Heart right ventricle (tissue), 16 donors: ENCODE results near the gene RFC2. TPM values are rescaled to one million over a fixed set of nuclear protein-coding genes. Genes with fewer than 3 reads are reported as not detected.
A peak's percentile ranks its signal among the peaks of the same experiment; 100 is the strongest.

Experiments
- ATAC-seq, 8 donors: fragments of 200-7000 bp; cut with Tn5 transposase; one replicate each; pipeline ENCODE4 v1.9.1; 2020; ENCODE audit warnings: mild to moderate bottlenecking in 8 of 8, moderate library complexity in 8 of 8, moderate number of reproducible peaks in 1 of 8
- DNase-seq, 2 donors: peaks; one replicate each; pipeline ENCODE4 v3.0.0-alpha.2; 2020
- H3K27ac ChIP-seq, 10 donors: fragments of 200-600 bp; sonication (generic) in 2 of 10; one replicate each; pipeline versions ENCODE4 v1.5.0 to v1.8.0; 2020 to 2022; ENCODE audit warnings: mild to moderate bottlenecking in 3 of 10
- H3K27me3 ChIP-seq, 7 donors: fragments of 200-600 bp; one replicate each; pipeline ENCODE4 v1.8.0; 2021 to 2022; ENCODE audit warnings: mild to moderate bottlenecking in 2 of 7
- H3K36me3 ChIP-seq, 9 donors: fragments of 200-600 bp; sonication (generic) in 1 of 9; one replicate each; pipeline versions ENCODE4 v1.5.0 to v1.8.0; 2020 to 2022; ENCODE audit warnings: mild to moderate bottlenecking in 2 of 9
- H3K4me1 ChIP-seq, 9 donors: fragments of 200-600 bp; sonication (generic) in 1 of 9; one replicate each; pipeline versions ENCODE4 v1.5.0 to v1.8.0; 2020 to 2022; ENCODE audit warnings: mild to moderate bottlenecking in 4 of 9
- H3K4me3 ChIP-seq, 10 donors: fragments of 200-600 bp; sonication (generic) in 2 of 10; one replicate each; pipeline versions ENCODE4 v1.5.0 to v1.8.0; 2020 to 2022; ENCODE audit warnings: mild to moderate bottlenecking in 7 of 10, moderate library complexity in 2 of 10
- H3K9me3 ChIP-seq, 11 donors: fragments of 200-600 bp in 10 of 11; sonication (generic) in 2 of 11; one replicate each; pipeline versions ENCODE4 v1.5.0 to v1.8.0; 2013 to 2022; ENCODE audit warnings: mild to moderate bottlenecking in 2 of 11, control low read depth in 1 of 11, moderate library complexity in 1 of 11
- CTCF ChIP-seq, 9 donors: fragments of 200-600 bp; sonication (generic) in 2 of 9; IDR thresholded peaks; one replicate each; pipeline versions ENCODE4 v1.5.0 to v1.8.0; 2021 to 2022; ENCODE audit warnings: antibody characterized with exemption in 9 of 9, mild to moderate bottlenecking in 5 of 9, moderate library complexity in 1 of 9
- WGBS, 2 donors: extraction: QIAGEN DNeasy Blood & Tissue Kit; methylation state at CpG; one replicate each; pipeline ENCODE4 v1.1.7; 2013; ENCODE audit warnings: inconsistent platforms in 1 of 2; 5-methylcytosine and 5-hydroxymethylcytosine counted together
- intact Hi-C, 10 donors: fragments of 100-400 bp; cut with DNase I; formaldehyde crosslinking; loops; one replicate each; pipeline versions ENCODE4 v1.11.1 to v1.14.2; 2022
- polyA plus RNA-seq, 2 donors: library from polyadenylated mRNA; stranded (reverse); fragments of 200-250 nt; gene quantifications; one replicate each; pipeline ENCODE4 v1.2.3, GENCODE V29; 2013
- total RNA-seq, 10 donors: library from RNA; stranded (reverse); fragmentation: NEBNext Ultra II Directional in 3 of 10; extraction: Animal tissue kit (Norgen Biotek cat#: 25700) in 3 of 10; gene quantifications; one replicate each; pipeline versions ENCODE4 v1.2.1 to v1.2.4, GENCODE V29; 2021 to 2023
- donor health status: Arrhythmogenic right ventricular cardiomyopathy.
- donor health status: ischemic (EF 13 %, LVEDD 7.1; RV severe dilation, severe dysfunction).
- donor health status: healthy with polysubstance abuse.
- donor health status: DM: no; HTN: yes; CAD: no.
- donor health status: DM: no; HTN: no; CAD: no.
- donor health status: ischemic (EF 25% LVEDD 6.9; RV normal size, moderate dysfunction).
- donor health status: ischemic (EF 25% LVEDD 5.7; RV mildly dilated, moderate dysfunction).
- donor health status: healthy.
- donor health status: DM: yes; HTN: yes; CAD: no.
- donor health status: Ischemic cardiomyopathy.
- donor health status: ischemic (EF 35%, LVEDD 5.7; RV mildly dilated, moderate dysfunction).
- donor health status: nonischemic (EF 11% LVEDD 7.7; RV severe dilation, severe dysfunction).
- donor health status: DM: yes; HTN: yes; CAD: no.
- donor health status: PGD.
- donor health status: ischemic (EF 29% LVEDD 5.4; RV normal size, mild dysfunction).
- donor health status: nonischemic (EF 23%, LVEDD 6.1; RV moderate dilation, normal function).

The RFC2 gene
- total and polyA plus RNA-seq, 12 donors = 7.0 to 18.5 (median 10.7) TPM

DNA sequence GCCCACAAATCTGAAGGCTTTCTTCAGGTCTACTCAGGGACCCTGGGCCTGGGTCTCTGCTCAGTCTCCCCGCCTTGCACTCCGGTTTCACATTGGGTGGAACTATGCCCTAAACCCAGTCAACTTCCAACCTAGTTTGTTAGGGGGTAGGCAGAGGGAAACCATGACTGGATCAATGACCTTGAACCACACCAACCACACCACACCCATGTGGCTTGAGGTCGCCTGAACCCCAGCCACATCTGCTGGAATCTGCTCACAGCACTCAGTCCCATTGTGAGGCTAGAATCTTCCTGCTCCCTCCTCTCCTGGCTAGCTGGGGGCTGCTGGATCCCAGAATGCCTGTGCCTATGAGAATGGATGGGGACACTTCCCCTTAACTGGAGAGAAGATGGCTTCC is 17.9 kb downstream of the RFC2 start:
- WGBS, 2 donors = 93 to 96% methylated on average over 3 of the region's 3 CpGs
- H3K36me3 ChIP-seq = peaks cover 0 to 99% (median 27%) of the 10 kb centered on the region in 9 donors
- intact Hi-C loops = no loop called here

GRCh38 chr7:74235518-74236268 is 18.5 kb downstream of the RFC2 start:
- peaks cover 0 to 2% (median 0%) of the 10 kb centered on the region in 9 donors for H3K4me1 ChIP-seq
- ATAC-seq (no peak), DNase-seq (no peak)
- no peaks in the 10 kb centered on the region for H3K27me3 ChIP-seq
- no peaks in the 10 kb centered on the region for H3K9me3 ChIP-seq
- no peak overlapping the region for H3K27ac ChIP-seq
- H3K4me3 ChIP-seq = no peak overlapping the region
- WGBS, 2 donors = 84 to 92% methylated on average over 8 of the region's 8 CpGs
- intact Hi-C loops = no loop called here
- peaks cover 0 to 99% (median 24%) of the 10 kb centered on the region in 9 donors for H3K36me3 ChIP-seq
- TF ChIP-seq CTCF (IDR thresholded peaks at IDR 0.05) = no peak

More for the DNA sequence above, 17.9 kb downstream of the RFC2 start:
- no peaks in the 10 kb centered on the region for H3K27me3 ChIP-seq
- no peak for DNase-seq
- no peak overlapping the region for H3K4me3 ChIP-seq
- no peak for ATAC-seq
- no peaks in the 10 kb centered on the region for H3K4me1 ChIP-seq
- H3K27ac ChIP-seq = no peak overlapping the region
- no peaks in the 10 kb centered on the region for H3K9me3 ChIP-seq
- no peak for TF ChIP-seq CTCF (IDR thresholded peaks at IDR 0.05)

GRCh38 chr7:74233655-74234285 is 20.4 kb downstream of the RFC2 start:
- no peaks in the 10 kb centered on the region for H3K9me3 ChIP-seq
- DNase-seq = no peak

DNA sequence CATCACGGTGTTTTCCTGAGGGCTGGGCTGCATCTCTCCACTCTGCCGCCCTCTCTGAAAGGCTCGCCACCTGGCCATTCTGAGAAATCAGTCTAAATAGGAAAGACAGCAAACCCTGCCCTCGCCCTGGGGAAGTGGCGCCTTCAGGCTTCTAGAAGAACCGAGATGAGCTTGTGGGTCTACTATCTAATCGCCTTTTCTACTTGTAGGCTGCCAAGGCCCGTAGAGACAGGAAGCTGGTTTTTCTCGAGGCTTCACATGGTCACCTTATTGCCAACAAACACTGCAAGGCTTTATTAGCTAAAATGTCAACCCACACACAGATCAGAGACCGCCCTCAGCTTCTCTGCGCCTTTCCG is 23.0 kb downstream of the RFC2 start:
- DNase-seq (no peak), ATAC-seq (no peak)
- peaks cover 0 to 37% (median 0%) of the 10 kb centered on the region in 9 donors for H3K4me1 ChIP-seq
- H3K27ac ChIP-seq = peak overlapping the region in 1 of 10 donors; percentile 5
- no peaks in the 10 kb centered on the region for H3K27me3 ChIP-seq
- H3K36me3 ChIP-seq = peaks cover 0 to 84% (median 6%) of the 10 kb centered on the region in 9 donors
- TF ChIP-seq CTCF (IDR thresholded peaks at IDR 0.05) = no peak
- no peak overlapping the region for H3K4me3 ChIP-seq
- 86 to 88% methylated on average over 12 of the region's 12 CpGs for WGBS, 2 donors
- intact Hi-C loops = no loop called here
- H3K9me3 ChIP-seq = no peaks in the 10 kb centered on the region

More at GRCh38 chr7:74233655-74234285, 20.4 kb downstream of the RFC2 start:
- H3K4me3 ChIP-seq = no peak overlapping the region
- H3K36me3 ChIP-seq = peaks cover 0 to 99% (median 24%) of the 10 kb centered on the region in 9 donors
- ATAC-seq = no peak
- peaks cover 0 to 21% (median 0%) of the 10 kb centered on the region in 9 donors for H3K4me1 ChIP-seq
- H3K27me3 ChIP-seq = no peaks in the 10 kb centered on the region
- H3K27ac ChIP-seq = no peak overlapping the region
- intact Hi-C loops = no loop called here
- TF ChIP-seq CTCF (IDR thresholded peaks at IDR 0.05) = no peak
- WGBS, 2 donors = 74 to 79% methylated on average over 13 of the region's 13 CpGs
